Kidney epithelial cell (primary cell): ENCODE results near the gene C16orf95. TPM values are rescaled to one million over a fixed set of nuclear protein-coding genes. Genes with fewer than 3 reads are reported as not detected.

ENCODE experiments used
- DNase-seq: peaks from one replicate; pipeline ENCODE4 v3.0.0-alpha.2; 2010; ENCODE audit warnings: low read depth
- H3K27me3 ChIP-seq: 2 replicates; pipeline ENCODE4 v1.6.0; 2011; ENCODE audit warnings: low read length; ENCODE audit not compliant: control insufficient read depth, insufficient read depth
- H3K36me3 ChIP-seq: 2 replicates; pipeline ENCODE4 v1.5.1; 2011; ENCODE audit warnings: low read length; ENCODE audit not compliant: control insufficient read depth, insufficient read depth
- H3K4me3 ChIP-seq: 2 replicates; pipeline ENCODE4 v1.5.1; 2011; ENCODE audit warnings: low read depth, mild to moderate bottlenecking, control low read depth, low read length
- total RNA-seq: library from RNA; depleted of rRNA; stranded (reverse); fragments of >200 nt; gene quantifications from 2 replicates; pipeline ENCODE4 v1.2.3, GENCODE V29; 2015
- TF ChIP-seq, protein P1 (sequence below): IDR thresholded peaks from 2 replicates; pipeline ENCODE4 v1.5.1; 2011; ENCODE audit warnings: mild to moderate bottlenecking, moderate library complexity, low read length, control low read depth, inconsistent platforms; ENCODE audit not compliant: insufficient read depth, poor library complexity, severe bottlenecking

C16orf95 gene
- total RNA-seq, 1 donor from 2014 or later = 1.7 TPM

DNA sequence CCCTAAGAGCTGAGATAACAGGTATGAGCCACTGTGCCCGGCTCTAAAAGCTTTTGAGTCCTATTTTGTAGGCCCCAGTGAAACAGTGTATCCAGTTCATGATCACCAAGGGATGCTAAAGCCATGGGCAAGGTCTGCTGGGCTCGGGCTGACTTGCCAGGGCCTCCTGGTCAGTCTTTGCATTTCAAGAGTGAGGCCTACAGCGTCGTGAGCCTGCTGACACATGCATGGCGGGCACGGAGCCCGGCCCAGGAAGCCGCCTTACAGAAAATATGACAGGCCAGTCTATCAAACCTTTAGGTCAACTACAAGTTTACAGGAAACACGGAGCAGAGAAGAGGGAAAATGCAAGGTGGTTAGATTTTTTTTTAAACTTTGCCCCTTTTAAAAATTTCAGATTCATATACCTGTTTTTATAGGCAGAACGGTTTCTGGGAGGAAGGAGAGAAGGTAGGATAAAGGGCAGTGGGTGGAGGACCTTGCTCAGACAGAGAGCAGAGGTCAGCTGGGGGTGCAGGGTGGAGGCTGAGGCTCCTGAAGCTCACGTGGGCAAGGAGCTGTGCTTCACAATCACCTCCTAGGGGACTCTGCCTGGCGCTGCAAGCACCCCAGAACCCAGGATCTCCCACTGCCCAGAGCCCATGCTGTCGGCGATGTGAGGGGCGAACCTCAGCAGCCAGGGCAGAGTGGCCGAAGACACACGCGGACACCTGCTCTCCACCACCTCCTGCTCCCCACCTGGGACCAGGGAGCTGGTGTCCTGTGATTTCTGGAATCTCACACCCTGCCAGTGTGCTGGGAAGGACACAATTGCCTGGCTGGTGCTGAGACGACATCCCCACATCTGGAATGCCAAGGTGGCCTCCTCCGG is 21.3 kb downstream of the C16orf95 start:
- TF ChIP-seq, protein P1, sequence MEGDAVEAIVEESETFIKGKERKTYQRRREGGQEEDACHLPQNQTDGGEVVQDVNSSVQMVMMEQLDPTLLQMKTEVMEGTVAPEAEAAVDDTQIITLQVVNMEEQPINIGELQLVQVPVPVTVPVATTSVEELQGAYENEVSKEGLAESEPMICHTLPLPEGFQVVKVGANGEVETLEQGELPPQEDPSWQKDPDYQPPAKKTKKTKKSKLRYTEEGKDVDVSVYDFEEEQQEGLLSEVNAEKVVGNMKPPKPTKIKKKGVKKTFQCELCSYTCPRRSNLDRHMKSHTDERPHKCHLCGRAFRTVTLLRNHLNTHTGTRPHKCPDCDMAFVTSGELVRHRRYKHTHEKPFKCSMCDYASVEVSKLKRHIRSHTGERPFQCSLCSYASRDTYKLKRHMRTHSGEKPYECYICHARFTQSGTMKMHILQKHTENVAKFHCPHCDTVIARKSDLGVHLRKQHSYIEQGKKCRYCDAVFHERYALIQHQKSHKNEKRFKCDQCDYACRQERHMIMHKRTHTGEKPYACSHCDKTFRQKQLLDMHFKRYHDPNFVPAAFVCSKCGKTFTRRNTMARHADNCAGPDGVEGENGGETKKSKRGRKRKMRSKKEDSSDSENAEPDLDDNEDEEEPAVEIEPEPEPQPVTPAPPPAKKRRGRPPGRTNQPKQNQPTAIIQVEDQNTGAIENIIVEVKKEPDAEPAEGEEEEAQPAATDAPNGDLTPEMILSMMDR = no peak
- Histone ChIP-seq H3K36me3 (no peaks in the 10 kb centered on the region), H3K27me3 (no peaks in the 10 kb centered on the region), H3K4me3 (no peak overlapping the region)
- DNase-seq = no peak

DNA sequence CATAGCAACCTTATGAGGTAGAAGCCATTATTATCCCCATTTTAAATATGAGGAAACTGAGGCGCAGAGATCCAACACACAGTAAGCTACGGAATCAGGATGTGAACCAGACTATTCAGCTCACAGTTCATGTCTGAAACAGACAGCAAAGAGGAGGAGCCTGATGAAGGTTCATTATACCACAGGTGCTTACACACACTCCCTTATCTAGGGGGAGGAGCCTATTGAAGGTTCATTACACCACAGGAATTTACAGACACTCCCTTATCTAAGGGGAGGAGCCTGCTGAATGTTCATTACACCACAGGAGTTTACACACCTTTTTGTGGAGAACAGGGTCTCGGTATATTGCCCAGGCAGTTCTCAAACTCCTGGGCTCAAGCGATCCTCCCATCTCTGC is 21.9 kb downstream of the C16orf95 start:
- Histone ChIP-seq H3K36me3 (no peaks in the 10 kb centered on the region), H3K27me3 (no peaks in the 10 kb centered on the region), H3K4me3 (no peak overlapping the region)
- DNase-seq = no peak
- TF ChIP-seq, protein P1 = no peak

DNA sequence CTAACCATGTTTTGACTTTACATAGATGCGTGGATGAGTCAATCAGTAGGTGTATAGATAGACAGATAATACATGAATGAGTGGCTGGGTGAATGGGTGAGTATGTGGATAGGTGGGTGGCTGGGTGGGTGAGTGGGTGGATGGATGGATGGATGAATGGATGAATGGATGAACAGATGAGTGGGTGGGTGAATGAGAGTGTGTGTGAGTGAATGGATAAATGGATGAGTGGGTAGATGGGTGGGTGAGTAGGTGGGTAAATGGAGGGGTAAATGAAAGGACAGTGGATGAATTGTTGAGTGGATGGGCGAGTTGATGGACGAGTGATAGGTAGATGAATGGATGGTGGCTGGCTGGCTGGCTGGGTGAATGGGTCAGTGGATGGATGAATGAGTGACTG is 23.2 kb downstream of the C16orf95 start:
- Histone ChIP-seq H3K4me3 (no peak overlapping the region), H3K36me3 (no peaks in the 10 kb centered on the region), H3K27me3 (no peaks in the 10 kb centered on the region)
- no peak for DNase-seq
- TF ChIP-seq, protein P1 = no peak

DNA sequence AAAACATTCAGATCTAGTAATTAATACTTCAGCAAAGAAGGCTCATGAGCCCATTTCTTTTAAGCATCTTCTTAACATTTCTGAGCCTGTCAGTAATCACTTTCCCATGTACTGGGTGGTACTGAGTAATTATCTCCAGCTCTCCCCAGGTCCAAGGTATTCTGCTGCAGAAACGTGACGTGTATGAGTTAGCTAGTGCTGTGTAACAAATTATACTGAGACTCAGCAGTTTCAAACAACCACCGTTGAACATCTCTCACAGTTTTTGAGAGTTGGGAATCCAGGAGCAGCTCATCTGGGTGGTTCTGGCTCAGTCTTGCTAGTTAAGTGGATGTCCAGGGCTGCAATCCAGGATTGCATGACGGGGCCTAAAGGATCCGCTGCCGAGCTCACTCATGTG is 25.2 kb downstream of the C16orf95 start:
- no peak for DNase-seq
- TF ChIP-seq, protein P1 = no peak
- no peaks in the 10 kb centered on the region for H3K27me3 ChIP-seq
- H3K4me3 ChIP-seq = no peak overlapping the region
- no peaks in the 10 kb centered on the region for H3K36me3 ChIP-seq

DNA sequence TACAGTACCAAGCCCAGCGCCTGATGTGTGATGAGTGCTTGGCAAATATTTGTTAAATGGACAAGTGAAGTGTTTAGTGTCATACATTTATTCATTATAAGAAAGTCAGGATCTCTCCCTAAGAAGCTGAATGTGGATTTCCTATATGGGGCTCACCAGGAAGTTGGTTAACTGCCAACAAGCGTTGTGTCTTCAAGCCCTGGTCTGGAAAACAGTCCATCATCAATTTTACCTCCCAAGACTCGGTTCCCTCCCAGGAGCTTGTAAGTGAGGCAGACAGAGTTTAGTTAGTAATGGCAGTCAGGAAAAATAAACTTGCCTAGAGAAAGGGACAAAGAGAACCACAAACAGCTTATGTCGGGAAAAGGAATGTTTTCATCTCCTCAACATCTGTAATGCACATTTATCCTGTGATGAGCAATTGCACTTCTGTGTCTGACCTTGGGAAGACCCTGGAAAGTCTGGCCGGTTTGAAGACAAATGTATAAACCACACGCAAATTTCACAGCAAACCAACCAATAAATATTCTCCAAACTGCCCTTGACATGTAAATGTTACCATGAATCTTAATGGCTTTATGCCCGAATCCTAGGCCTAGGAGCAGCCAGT is 28.3 kb downstream of the C16orf95 start:
- no peak for DNase-seq
- Histone ChIP-seq H3K27me3 (no peaks in the 10 kb centered on the region), H3K4me3 (no peak overlapping the region), H3K36me3 (no peaks in the 10 kb centered on the region)
- TF ChIP-seq, protein P1 = no peak
